ENCODE results near the gene CORO7.

- TF ChIP-seq CTCF (IDR thresholded peaks at IDR 0.05) (no peak), POLR2A (IDR thresholded peaks at IDR 0.05) (no peak), POLR2AphosphoS5 (IDR thresholded peaks at IDR 0.05) (no peak), EP300 (IDR thresholded peaks at IDR 0.05; ENCODE audit: low read depth) (no peak)
Measured at GRCh38 chr16:4412159-4412558, 4.2 kb downstream of the CORO7 start.

Measured in transverse colon (tissue), 4 donors.